Fibroblast of gingiva (primary cell): Measurements from ENCODE around the gene FRG1.
A peak's percentile ranks its signal among the peaks of the same experiment; 100 is the strongest.
"Not testable (repeated sequence)": the region's sequence is repeated elsewhere in the genome, so short reads cannot be mapped to it uniquely, and the experiment has no call there.

ENCODE experiments used
- DNase-seq: peaks from one replicate; pipeline ENCODE4 v3.0.0-alpha.2; 2011; ENCODE audit warnings: low read depth

Gene FRG1

DNA sequence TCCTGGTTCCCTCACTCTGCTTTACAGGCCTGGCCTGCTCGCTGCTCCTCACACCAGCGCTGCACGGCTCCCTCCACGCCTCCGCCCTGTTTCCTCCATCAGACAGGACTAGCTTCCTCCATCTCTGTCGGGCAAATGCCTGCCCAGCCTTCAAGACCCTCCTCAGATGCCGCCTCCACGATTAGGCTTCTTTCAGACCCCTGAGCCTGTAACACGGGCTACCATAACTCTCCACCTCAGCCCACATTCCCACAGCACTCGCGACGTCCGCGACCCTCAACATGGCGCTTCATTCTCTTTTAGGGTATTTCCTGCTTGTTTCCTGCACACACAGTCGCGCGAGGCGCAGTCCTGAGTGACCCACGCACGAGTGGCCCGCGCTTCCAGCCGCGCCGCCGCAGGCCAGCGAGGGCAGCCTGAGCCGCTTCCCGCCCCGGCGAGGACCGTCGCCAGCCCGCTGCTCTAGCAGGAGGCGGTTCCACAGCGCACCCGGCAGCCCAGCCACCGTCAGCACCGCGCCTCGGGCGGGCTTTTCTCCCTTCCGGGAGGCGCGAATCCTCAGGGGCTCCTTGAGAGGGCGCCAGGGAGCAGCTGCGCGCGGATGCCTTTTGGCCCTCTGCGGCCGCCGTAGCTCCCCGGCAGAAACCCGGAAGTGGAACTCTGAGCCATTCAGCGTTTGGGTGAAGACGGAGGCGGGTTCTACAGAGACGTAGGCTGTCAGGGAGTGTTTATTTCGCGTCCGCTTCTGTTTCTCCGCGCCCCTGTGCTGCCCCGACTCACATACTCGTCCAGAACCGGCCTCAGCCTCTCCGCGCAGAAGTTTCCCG is at the start of gene FRG1:
Gene FRG1, plus strand, starts transcription at position 695 of the 827 bp plus-strand sequence. CDS start 138 bp downstream, outside the sequence.
- DNase-seq = peak; percentile 96

DNA sequence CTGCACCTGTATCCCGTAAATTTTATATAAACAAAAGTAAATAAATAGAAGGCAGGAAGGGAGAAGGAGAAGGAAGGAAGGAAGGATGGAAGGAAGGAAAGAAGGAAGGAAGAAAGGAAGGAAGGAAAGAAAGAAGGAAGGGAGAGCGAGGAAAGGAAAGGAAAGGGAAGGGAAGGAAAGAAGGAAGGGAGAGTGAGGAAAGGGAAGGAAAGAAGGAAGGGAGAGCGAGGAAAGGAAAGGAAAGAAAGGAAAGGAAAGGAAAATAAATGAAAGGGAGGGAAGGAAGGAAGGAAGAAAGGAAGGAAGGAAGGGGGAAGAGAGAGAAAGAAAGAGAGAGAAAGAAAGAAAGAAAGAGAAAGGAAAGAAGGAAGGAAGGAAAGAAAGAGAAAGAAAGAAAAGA is 43.0 kb upstream of the FRG1 start:
- DNase-seq = no peak

DNA sequence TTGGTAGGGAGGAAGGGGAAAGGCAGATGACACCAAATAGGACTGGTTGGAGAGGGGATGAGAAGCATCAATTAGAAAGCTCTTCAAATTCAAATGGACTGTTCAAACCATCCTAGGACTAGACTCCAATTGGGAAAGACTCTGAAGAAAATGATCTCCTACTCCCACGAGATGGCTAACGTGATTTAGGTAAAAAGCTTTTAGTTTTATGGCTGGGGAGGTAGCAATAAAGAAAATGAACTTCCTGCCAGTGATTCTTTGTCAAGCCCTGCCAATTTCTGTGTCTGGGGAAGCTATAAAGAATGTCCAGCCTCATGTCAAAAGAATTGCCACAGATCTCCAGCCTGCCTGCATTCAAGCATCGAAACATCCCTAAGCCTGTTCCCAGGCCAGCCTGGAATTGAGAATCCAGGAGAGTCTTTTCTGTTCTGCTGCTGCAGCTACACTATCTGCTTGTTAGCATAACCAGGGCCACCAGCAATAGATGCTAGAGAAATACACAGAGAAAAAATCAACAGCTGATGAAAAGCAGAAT is 41.1 kb upstream of the FRG1 start:
- DNase-seq = not testable (repeated sequence)

GRCh38 chr4:189904420-189905027 is 36.1 kb upstream of the FRG1 start:
- peak; percentile 61 for DNase-seq

- DNase-seq = no peak
Observed at GRCh38 chr4:189912170-189912569, 28.5 kb upstream of the FRG1 start.

DNA sequence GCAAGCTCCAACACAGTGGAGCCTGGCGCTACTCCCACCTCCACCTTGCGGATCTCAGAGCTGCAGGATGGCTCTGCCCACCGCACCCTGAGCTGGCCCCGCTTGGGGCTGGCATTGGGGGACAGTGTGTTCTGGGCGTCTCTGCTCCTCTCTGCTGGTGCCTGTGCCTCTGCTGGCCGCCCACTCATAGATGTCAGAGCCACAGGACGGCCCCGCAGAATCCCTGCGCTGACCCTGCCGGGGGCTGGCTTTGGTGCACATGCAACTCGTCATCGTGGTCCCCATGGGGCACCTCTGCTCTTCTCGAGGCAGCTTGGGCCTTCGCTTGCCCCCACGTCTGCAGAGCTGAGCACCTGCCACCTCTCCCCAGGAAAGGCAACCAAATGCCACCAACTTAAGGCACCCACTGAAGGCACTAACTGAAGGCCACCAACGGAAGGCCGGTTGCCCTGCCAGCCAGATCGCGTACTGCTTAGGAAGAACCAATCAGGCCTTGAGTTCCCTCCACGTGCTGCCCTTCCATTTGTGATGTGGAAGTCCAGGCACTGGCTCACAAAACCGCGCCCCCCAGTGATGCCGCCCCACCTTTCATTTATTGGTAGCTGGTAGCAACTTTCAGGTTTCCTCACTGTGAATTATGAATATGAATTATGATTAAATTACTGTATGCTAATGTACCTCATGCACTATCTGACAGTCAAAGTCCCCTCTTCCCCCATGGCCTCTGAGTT is 23.3 kb upstream of the FRG1 start:
- no peak for DNase-seq

DNA sequence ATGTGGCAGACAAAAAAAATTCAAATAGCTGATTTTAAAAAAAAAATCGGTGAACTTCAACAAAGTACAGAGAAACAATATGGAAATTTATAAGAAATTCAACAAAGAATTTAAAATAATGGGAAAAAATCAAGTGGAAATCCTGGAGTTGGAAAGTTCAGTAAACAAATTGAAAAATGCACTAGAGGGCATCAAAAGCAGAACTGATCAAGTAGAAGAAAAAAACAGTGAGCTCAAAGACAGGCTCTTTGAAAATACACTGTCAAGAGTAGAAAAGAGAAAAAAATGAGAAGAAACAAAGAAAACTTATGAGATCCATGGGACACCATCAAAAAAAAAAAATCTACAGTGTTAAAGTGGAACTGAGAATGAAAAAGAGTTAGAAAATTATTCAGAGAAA is 19.6 kb upstream of the FRG1 start:
- no peak for DNase-seq

- not testable (repeated sequence) for DNase-seq
Observed at GRCh38 chr4:189926742-189927141, 13.9 kb upstream of the FRG1 start.

DNA sequence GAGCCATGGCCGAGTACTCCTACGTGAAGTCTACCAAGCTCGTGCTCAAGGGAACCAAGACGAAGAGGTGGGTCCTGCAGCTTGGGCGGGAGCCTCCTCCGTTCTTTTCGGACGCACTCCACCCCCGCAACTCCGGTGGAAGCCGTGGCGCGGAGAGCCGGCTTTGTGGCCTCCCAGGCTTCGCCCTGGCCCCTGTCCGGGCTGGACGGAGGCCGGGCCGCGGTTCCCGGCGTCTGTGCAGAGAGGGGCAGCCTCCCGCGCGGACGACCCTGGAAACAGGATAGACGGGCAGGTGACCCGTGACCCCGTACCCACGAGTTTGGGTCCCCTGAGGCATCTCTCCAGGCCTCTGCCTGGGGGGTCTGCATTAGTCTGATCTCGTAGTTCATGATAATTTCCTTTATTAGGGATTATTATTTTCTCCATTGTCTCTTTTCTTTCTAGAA is 356 bp downstream of the FRG1 start:
- DNase-seq = no peak

- DNase-seq = not testable (repeated sequence)
Observed at GRCh38 chr4:189942412-189942811, 1.7 kb downstream of the FRG1 start.

DNA sequence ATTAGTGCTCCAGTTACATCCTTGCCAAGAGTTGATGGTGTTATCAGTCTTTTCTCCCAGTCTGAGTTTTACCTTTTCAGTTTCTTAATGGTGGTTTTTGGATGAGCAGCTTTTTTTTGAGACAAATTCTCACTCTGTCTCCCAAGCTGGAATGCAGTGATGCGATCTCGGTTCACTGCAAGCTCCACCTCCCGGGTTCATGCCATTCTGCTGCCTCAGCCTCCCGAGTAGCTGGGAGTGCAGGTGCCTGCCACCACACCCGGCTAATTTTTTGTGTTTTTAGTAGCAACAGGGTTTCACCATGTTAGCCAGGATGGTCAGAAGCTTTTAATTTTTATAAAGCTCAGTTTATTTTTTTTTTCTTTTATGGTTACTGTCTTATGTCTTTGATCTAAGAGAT is 3.4 kb downstream of the FRG1 start:
- not testable (repeated sequence) for DNase-seq

DNA sequence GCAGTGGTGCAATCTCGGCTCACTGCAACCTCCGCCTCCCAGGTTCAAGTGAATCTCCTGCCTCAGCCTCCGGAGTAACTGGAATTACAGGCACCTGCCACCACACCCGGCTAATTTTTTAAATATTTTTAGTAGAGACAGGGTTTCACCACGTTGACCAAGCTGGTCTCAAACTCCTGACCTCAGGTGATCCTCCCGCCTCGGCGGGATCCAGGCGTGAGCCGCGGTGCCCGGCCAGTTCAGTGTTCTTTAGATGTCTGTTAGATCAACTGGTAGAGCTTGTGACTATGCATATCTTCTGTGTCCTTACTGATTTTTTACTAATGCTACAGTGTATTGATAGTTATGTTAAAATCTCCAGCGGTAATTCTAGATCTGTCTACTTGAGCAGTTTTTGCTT is 6.2 kb downstream of the FRG1 start:
- not testable (repeated sequence) for DNase-seq

- not testable (repeated sequence) for DNase-seq
Observed at GRCh38 chr4:189948486-189948885, 7.8 kb downstream of the FRG1 start.

DNA sequence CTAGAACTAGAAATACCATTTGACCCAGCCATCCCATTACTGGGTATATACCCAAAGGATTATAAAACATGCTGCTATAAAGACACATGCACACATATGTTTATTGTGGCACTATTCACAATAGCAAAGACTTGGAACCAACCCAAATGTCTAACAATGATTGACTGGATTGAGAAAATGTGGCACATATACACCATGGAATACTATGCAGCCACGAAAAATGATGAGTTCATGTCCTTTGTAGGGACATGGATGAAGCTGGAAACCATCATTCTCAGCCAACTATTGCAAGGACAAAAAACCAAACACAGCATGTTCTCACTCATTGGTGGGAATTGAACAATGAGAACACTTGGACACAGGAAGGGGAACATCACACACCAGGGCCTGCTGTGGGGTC is 28.6 kb downstream of the FRG1 start:
- DNase-seq = not testable (repeated sequence)

GRCh38 chr4:189973646-189974045 is 33.0 kb downstream of the FRG1 start:
- DNase-seq = no peak

- no peak for DNase-seq
Observed at GRCh38 chr4:189974056-189974455, 33.4 kb downstream of the FRG1 start.

DNA sequence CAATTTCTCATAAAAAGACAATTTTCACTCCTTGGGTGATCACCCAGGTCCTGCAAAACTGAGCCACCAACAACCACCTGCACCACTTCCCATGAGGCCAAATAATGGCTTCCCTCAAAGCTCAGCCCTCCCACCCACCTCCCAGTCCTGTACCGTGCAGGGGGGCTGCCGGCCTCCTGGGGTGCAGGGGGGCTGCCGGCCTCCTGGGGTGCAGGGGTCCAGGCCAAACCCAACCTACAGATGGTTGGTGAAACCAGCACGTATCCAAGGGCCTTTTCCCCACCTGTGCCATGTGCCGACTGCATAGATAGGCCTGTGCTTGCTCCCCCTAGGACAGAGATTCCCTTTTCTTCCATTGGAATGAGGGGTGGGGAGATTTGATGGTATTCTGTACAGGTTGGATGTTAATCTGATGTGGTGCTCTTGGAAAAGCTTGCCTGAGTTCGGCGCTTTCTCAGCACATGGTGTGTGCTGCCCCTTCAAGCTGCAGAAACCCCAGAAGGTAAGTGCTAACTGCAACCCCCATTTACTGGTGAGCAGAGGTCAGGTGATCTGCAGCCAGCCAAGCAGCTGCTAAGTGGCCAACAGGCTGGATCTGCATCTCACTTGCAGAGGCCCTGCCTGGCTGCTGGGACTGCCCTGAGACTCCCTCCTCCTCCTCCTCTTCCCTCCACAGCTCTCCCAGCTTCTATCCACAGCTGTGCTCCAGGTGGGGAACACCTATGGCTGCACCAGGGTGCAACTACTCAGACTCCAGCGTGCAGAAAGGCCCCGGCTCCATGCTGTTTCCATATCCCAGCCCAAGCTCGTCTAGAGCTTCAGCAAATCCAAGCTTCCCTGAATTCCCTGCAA is 38.8 kb downstream of the FRG1 start:
- DNase-seq = no peak

DNA sequence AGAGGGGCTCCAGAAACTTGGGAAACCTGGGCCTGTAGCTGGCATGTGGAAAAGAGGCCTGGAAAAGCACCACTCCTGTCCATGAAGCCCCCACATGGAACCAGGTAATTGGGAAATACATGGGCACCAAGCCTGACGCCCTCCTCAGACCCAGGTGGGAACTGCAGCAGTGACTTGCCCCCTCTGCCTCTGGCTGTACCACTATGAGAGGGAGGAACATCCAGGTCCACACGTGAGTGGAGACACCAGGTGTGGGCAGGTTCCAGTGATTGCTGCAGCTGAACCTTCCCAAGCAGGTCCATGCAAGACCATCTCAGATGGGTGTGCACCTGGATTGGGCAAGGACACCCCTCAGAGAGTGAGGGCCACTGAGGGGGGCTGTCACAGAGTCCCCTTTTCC is 39.6 kb downstream of the FRG1 start:
- not testable (repeated sequence) for DNase-seq

DNA sequence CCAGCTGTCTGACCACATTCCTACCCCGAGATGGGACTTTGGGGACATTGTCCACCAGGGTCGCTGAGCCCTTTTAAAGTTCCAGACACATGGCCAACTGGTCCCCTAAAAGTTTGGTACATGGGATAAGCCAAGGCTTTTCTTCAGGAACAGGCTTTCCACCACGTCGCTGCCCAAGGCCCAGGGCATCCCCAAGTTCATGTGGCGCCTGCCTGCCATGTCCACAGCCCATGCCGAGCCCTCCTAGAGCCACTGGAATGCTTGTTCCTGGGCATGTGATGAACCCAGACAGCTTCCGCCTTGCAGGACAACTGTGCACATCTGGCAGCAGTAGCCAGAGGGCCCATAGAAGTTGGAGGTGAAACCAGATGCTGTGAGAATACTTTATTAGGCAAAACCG is 41.3 kb downstream of the FRG1 start:
- DNase-seq = no peak

DNA sequence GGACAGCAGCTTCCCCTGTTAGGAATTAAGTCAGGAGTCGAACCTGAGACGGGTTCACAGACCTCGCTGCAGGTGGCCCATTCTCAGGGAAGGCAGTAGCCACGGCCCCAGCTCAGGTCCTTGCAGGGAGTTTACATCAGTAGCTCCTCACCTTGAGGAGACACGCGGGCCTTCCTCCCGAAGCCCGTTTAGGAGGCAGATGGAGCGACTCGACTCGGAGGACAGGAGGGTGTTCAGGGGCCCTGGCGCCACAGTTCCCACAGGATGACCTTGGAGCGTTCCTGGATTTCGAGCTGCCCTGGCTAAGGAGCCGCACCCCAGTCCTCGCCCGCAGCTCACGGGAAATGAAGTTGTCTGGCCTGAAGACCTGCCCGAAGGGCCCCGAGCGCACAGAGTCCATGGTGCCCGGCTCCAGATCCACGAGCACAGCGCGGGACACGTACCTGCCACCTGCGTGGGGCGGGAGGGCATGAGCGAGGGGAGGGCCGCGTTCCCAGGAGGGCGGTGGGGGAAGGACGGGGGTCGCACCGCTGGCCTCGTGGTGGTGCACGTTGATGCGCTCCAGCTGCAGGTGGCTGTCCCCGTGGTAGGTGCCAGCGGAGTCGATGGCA is 43.3 kb downstream of the FRG1 start:
- not testable (repeated sequence) for DNase-seq

DNA sequence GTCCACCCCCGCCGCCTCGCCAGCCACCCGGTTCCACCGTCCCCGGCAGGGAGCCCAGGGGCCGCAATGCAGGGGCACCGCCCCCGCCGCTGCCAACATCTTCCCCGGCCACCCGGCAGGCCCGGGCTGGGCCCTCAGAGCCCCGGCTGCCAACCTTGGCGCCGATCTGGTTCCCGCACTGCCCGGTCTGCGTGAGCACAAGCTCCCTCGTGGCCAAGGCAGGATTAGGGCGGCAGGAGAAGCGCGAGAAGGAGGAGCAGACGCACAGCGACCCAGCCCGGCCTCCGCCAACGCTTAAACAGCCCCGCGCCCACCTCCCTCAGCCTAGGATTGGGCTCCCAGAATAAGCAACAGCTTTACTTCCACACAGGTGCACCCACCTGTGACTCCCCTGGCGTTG is 44.0 kb downstream of the FRG1 start:
- not testable (repeated sequence) for DNase-seq
